CD4-positive, alpha-beta T cell treated with Interleukin-12 subunit alpha and Interleukin-12 subunit beta, for 1 hour (primary cell): Measurements from ENCODE around the gene TARS3.
"Not testable (repeated sequence)": the region's sequence is repeated elsewhere in the genome, so short reads cannot be mapped to it uniquely, and the experiment has no call there.

Source experiments
- DNase-seq: peaks from one replicate; pipeline ENCODE4 v3.0.0-alpha.2; 2020

Gene TARS3

GRCh38 chr15:101723874-101724674 lies at the start of gene TARS3:
TSS of gene TARS3 (minus strand) at chr15:101724473. CDS start at chr15:101724387, 86 bp downstream.
- peak; percentile 96 for DNase-seq

GRCh38 chr15:101773496-101774100 lies 49.3 kb upstream of the TARS3 start:
- peak; percentile 2 for DNase-seq

- no peak for DNase-seq
Measured at GRCh38 chr15:101772921-101773320, 48.6 kb upstream of the TARS3 start.

GRCh38 chr15:101767083-101767640 lies 42.9 kb upstream of the TARS3 start:
- DNase-seq = not testable (repeated sequence)

- DNase-seq = no peak
Measured at GRCh38 chr15:101765772-101766456, 41.6 kb upstream of the TARS3 start.

GRCh38 chr15:101765340-101765671 lies 41.0 kb upstream of the TARS3 start:
- DNase-seq = not testable (repeated sequence)

GRCh38 chr15:101764669-101765339 lies 40.5 kb upstream of the TARS3 start:
- DNase-seq = not testable (repeated sequence)

- not testable (repeated sequence) for DNase-seq
Measured at GRCh38 chr15:101746716-101747082, 22.4 kb upstream of the TARS3 start.

- not testable (repeated sequence) for DNase-seq
Measured at GRCh38 chr15:101734837-101735236, 10.6 kb upstream of the TARS3 start.

- no peak for DNase-seq
Measured at GRCh38 chr15:101733545-101733944, 9.3 kb upstream of the TARS3 start.

GRCh38 chr15:101732772-101733171 lies 8.5 kb upstream of the TARS3 start:
- no peak for DNase-seq

GRCh38 chr15:101731746-101732145 lies 7.5 kb upstream of the TARS3 start:
- no peak for DNase-seq

- no peak for DNase-seq
Measured at GRCh38 chr15:101727186-101727585, 2.9 kb upstream of the TARS3 start.

GRCh38 chr15:101725073-101725472 lies 800 bp upstream of the TARS3 start:
- no peak for DNase-seq

- no peak for DNase-seq
Measured at GRCh38 chr15:101724675-101725005, 367 bp upstream of the TARS3 start.

- peak; percentile 37 for DNase-seq
Measured at GRCh38 chr15:101723171-101723873, 951 bp downstream of the TARS3 start.

GRCh38 chr15:101718896-101719295 lies 5.4 kb downstream of the TARS3 start:
- no peak for DNase-seq

GRCh38 chr15:101712078-101712477 lies 12.2 kb downstream of the TARS3 start:
- no peak for DNase-seq

- DNase-seq = no peak
Measured at GRCh38 chr15:101710806-101711205, 13.5 kb downstream of the TARS3 start.

- DNase-seq = no peak
Measured at GRCh38 chr15:101709466-101709865, 14.8 kb downstream of the TARS3 start.

GRCh38 chr15:101707983-101708382 lies 16.3 kb downstream of the TARS3 start:
- DNase-seq = no peak

GRCh38 chr15:101702077-101702476 lies 22.2 kb downstream of the TARS3 start:
- no peak for DNase-seq

- no peak for DNase-seq
Measured at GRCh38 chr15:101698314-101698713, 26.0 kb downstream of the TARS3 start.
